GM21825 (cell line): ENCODE measurements around the gene APOBEC3G.
"Not testable (repeated sequence)": the region's sequence is repeated elsewhere in the genome, so short reads cannot be mapped to it uniquely, and the experiment has no call there.

Experiments
- ATAC-seq: cut with Tn5 transposase; IDR thresholded peaks from one replicate; pipeline ENCODE4 v1.9.1; 2021; ENCODE audit warnings: mild to moderate bottlenecking, moderate library complexity; ENCODE audit not compliant: unreplicated experiment

Gene APOBEC3G

DNA sequence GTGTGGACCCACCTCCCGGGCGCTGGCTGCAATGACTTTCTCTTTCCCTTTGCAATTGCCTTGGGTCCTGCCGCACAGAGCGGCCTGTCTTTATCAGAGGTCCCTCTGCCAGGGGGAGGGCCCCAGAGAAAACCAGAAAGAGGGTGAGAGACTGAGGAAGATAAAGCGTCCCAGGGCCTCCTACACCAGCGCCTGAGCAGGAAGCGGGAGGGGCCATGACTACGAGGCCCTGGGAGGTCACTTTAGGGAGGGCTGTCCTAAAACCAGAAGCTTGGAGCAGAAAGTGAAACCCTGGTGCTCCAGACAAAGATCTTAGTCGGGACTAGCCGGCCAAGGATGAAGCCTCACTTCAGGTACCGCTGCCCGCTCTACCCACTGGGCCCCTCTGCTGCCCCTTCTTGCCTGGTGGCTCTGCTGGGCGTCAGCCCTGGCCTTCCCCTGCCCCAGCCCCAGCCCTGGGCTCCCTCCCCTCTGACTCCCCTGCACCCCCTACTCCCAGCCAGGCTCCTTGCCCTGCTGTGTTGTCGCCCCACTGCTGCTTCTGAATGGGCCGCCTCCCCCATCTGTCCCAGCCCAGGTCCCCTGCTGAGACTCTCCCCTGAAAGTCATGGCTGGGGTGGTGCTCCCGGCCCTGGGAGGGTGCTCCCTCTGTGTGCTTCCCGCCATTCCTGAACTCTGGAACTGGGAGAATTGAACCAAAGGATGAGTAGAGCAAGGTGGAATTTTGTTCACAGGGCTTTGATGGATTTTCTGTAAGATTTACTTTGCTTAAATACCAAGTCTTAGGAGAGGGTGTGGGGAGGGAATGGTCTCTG lies at the start of gene APOBEC3G:
APOBEC3G (plus strand) TSS at position 250 of the 815 bp plus-strand sequence; CDS start at position 337, 87 bp downstream.
- peak; percentile 67 for ATAC-seq

DNA sequence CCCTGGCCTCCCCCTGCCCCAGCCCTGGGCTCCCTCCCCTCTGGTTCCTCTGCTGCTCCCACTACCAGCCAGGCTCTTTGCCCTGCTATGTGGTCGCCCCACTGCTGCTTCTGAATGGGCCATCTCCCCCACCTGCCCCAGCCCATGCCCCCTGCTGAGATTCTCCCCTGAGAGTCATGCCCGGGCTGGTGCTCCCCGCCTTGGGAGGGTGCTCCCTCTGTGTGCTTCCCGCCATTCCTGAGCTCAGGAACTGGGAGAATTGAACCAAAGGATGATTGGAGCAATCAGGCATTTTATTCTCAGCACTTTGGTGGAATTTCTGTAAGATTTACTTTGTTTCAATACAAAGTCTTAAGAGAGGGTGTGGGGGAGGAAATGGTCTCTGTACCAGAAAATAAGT lies 49.4 kb upstream of the APOBEC3G start:
- ATAC-seq, result no peak

DNA sequence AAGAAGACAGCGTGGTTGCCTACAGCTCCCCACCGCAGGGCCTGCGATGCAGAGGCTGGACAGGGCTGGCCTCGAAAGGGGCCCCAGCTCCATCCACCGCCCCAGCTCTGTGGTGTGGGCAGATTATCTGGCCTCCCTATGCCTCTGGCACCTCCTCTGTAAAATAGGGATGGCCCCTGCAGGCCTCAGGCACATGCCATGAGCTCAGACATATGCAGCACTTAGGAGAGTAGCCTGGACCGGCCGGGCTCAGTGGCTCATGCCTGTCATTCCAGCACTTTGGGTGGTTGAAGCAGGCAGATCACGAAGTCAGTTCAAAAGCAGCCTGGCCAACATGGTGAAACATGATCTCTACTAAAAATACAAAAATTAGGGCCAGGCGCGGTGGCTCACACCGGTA lies 48.8 kb upstream of the APOBEC3G start:
- no peak for ATAC-seq

DNA sequence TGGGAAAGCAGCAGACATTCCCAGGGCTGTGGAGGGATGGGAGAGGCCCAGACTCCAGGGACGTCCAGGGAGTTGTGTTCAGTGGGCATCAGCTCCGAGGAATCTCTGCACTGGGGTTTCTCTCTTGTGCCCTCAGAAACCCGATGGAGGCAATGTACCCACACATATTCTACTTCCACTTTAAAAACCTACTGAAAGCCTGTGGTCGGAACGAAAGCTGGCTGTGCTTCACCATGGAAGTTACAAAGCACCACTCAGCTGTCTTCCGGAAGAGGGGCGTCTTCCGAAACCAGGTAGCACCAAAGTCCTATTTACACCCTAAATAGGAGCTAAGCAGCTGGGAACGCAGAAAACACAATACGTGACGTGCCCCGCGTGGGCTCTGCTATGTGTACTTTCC lies 47.8 kb upstream of the APOBEC3G start:
- no peak for ATAC-seq

DNA sequence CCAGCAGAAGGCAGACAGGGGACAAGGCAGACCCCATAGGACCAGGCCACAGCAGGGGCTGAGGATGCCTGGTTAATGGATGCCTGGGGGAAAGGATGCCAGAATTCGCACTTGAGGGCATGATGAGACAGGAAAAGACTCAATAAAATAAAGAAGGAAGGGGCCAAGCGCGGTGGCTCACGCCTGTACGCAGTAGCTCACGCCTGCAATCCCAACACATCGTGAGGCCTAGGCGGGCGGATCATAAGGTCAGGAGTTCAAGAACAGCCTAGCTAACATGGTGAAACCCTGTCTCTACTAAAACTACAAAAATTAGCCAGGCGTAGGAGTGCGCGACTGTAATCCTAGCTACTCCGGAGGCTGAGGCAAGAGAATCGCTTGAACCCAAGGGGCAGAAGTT lies 46.4 kb upstream of the APOBEC3G start:
- no peak for ATAC-seq

DNA sequence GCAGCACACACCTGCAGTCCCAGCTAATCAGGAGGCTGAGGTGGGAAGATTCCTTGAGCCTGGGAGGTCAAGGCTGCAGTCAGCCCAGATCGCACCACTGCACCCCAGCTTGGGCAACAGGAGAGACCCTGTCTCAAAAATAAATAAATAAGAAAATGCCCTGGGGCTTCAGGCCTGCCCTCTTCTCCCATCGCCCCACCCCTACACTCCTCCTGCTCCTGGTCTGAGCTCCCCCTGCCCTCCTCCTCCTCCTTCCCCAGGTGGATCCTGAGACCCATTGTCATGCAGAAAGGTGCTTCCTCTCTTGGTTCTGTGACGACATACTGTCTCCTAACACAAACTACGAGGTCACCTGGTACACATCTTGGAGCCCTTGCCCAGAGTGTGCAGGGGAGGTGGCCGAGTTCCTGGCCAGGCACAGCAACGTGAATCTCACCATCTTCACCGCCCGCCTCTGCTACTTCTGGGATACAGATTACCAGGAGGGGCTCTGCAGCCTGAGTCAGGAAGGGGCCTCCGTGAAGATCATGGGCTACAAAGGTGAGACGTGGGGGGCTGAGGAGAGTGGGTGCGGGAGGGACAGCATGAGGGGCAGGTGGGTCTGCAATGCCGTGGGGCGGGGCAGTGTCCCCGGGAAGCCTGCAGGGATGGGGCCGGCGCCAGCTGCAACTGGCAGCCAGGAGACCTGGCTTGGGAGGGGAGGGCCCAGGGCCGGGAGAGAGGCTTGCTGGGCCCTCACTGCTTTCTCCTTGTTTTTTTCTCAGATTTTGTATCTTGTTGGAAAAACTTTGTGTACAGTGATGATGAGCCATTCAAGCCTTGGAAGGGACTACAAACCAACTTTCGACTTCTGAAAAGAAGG lies 45.4 kb upstream of the APOBEC3G start:
- ATAC-seq, result not testable (repeated sequence)

DNA sequence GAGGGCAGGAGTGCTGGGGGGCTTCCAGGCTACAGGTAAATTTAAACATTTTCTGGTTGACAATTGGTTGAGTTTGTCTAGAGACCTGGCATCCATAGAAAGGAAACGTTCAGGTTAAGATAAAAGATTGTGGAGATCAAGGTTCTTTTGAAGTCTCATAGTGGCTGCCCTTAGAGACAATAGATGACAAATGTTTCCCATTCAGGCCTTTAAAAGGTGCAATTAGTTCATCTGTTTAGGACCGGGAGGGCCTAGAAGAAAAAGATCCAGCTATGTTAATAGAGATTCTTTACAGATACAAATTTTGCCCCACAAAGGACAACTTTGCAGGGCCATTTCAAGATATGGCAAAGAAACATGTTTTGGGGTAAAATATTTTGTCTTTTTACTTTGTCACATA lies 40.0 kb upstream of the APOBEC3G start:
- not testable (repeated sequence) for ATAC-seq

DNA sequence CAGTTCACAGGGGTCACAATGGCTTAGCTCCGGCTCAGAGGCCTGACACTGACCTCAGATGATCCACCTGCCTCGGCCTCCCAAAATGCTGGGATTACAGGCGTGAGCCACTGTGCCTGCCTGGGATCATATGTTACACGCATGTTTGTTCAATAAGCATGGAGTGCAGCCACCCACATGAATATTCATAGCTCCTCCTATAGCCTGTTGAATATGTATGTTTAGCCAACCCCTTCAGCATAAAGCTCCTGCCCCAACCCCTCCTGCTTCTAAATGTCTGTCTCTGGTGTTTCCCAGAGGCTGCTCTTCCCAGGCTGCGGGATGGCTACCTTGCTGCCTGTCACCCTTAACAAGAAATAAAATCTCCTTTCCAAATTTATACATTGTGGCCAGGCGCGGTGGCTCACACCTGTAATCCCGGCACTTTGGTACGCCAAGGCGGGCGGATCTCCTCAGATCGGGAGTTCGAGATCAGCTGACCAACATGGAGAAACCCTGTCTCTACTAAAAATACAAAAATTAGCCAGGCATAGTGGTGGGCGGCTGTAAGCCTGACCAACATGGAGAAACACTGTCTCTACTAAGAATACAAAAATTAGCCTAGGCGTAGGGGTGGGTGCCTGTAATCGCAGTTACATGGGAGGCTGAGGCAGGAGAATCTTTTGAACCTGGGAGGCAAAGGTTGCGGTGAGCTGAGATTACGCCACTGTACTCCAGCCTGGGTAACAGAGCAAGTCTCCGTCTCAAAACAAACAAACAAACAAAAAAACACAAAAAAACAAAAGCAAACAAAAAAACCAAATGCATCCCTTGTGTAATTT lies 37.6 kb upstream of the APOBEC3G start:
- ATAC-seq, result no peak

DNA sequence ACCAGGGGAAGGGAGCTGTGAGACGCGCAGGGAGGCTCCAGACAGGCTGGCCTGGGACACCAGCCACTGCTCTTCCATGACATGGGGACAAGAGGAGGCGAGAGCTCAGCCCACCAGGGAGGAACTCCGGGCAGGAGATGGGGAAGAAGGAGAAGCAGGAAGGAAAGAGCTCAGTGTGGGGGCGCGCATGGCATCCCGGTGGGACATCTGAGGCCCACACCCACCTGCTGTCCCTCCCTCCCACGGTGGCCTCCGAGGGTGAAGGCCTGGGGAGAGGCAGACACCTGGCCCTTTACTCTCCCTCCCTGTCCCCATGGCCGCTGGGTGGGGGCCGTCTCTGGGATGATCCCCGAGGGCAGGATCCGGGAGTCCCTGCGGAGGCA lies 36.9 kb upstream of the APOBEC3G start:
- ATAC-seq, result not testable (repeated sequence)

DNA sequence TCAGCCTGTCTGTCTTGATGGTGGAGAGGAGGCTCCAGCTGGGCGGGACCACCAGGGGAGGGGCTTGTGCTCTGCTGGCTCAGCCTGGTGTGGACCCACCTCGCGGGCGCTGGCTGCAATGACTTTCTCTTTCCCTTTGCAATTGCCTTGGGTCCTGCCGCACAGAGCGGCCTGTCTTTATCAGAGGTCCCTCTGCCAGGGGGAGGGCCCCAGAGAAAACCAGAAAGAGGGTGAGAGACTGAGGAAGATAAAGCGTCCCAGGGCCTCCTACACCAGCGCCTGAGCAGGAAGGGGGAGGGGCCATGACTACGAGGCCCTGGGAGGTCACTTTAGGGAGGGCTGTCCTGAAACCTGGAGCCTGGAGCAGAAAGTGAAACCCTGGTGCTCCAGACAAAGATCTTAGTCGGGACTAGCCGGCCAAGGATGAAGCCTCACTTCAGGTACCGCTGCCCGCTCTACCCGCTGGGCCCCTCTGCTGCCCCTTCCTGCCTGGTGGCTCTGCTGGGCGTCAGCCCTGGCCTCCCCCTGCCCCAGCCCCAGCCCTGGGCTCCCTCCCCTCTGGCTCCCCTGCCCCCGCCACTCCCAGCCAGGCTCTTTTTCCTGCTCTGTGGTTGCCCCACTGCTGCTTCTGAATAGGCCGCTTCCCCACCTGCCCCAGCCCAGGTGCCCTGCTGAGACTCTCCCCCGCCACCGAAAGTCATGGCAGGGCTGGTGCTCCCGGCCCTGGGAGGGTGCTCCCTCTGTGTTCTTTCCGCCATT lies 36.4 kb upstream of the APOBEC3G start, which contains the start of gene APOBEC3F:
APOBEC3F (plus strand) TSS at position 327 of the 759 bp plus-strand sequence; CDS start at position 424, 97 bp downstream.
- peak; percentile 91 for ATAC-seq

DNA sequence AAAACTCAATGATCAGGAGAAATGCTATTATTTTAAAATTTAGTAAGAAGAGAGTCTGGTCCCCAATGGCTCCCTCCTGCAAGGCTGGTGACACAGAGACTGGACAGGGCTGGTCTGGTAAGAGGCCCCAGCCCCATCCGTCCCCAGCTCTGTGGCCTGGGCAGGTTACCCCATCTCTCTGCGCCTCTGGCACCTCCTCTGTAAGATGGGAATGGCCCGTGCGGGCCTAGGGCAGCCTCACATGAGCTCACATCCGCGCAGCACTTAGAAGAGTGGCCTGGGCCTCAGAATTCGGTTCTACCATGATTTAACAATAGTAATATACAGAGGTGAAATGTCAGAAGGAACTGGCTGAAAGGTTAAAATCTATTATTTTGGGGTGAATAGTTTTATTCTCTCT lies 35.2 kb upstream of the APOBEC3G start:
- no peak for ATAC-seq

DNA sequence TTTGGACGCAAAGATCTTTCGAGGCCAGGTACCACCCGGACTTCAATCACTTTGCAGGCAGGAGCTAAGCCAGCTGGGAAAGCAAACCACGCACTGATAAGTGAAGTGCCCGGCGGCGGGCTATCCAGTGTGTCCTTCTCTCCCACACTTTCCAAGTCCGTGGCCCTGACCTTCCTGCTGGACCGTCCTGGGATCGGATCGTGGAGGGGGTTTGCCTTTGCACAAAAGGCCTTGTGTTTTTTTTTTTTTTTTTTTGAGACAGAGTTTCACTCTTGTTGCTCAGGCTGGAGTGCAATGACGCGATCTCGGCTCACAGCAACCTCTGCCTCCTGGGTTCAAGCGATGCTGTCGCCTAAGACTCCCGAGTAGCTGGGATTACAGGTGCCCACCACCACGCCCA lies 34.0 kb upstream of the APOBEC3G start:
- not testable (repeated sequence) for ATAC-seq

DNA sequence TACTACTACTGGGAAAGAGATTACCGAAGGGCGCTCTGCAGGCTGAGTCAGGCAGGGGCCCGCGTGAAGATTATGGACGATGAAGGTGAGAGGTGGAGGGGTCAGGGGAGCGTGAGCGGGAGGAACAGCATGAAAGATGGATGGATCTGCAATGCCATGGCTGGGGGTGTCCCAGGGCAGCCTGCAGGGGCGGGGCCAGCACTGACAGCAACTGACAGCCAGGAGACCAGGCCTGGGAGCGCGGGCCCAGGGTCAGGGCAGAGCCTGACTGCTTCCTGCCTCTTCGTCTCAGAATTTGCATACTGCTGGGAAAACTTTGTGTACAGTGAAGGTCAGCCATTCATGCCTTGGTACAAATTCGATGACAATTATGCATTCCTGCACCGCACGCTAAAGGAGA lies 31.9 kb upstream of the APOBEC3G start:
- ATAC-seq, result not testable (repeated sequence)

DNA sequence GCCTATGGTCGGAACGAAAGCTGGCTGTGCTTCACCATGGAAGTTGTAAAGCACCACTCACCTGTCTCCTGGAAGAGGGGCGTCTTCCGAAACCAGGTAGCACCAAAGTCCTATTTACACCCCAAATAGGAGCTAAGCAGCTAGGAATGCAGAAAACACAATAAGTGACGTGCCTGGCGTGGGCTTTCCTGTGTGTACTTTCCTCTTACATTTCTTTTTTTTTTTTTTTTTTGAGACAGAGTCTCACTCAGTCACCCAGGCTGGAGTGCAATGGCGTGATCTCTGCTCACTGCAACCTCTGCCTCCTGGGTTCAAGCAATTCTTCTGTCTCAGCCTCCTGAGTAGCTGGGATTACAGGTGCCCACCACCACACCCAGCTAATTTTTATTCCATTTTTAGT lies 27.6 kb upstream of the APOBEC3G start:
- not testable (repeated sequence) for ATAC-seq

DNA sequence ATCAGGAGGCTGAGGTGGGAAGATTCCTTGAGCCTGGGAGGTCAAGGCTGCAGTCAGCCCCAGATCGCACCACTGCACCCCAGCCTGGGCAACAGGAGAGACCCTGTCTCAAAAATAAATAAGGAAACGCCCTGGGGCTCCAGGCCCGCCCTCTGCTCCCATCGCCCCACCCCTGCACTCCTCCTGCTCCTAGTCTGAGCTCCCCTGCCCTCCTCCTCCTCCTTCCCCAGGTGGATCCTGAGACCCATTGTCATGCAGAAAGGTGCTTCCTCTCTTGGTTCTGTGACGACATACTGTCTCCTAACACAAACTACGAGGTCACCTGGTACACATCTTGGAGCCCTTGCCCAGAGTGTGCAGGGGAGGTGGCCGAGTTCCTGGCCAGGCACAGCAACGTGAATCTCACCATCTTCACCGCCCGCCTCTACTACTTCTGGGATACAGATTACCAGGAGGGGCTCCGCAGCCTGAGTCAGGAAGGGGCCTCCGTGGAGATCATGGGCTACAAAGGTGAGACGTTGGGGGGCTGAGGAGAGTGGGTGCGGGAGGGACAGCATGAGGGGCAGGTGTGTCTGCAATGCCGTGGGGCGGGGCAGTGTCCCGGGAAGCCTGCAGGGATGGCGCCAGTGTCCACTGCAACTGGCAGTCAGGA lies 25.1 kb upstream of the APOBEC3G start:
- ATAC-seq, result not testable (repeated sequence)

DNA sequence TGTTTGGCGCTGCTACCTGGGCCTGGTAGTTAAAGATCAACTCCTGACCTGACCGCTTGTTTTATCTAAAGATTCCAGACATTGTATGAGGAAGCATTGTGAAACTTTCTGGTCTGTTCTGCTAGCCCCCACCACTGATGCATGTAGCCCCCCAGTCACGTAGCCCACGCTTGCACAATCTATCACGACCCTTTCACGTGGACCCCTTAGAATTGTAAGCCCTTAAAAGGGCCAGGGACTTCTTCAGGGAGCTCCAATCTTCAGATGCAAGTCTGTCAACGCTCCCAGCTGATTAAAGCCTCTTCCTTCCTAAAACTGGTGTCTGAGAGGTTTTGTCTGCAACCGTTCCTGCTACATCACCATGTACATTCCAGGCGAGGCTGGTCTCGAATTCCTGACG lies 21.4 kb upstream of the APOBEC3G start:
- ATAC-seq, result no peak

DNA sequence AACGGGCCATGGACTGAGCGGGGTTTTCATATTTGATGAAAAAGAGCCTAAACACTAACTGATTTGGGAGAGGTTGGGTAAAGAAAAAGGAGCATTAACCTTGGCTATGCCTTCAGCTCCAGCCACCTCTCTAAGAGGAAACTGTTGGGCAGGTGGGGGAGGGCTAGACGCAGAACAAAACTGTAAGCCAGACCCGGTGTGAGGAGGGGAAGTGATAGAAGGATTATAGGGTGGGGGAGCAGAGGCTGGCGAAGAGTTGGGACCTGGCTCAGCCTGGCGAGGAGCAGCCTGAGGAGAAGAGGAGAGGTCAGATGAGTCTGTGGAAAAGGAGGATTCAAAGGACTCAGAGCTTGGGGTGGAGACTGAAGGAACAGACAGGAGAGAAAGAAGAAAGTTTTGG lies 15.8 kb upstream of the APOBEC3G start:
- not testable (repeated sequence) for ATAC-seq

DNA sequence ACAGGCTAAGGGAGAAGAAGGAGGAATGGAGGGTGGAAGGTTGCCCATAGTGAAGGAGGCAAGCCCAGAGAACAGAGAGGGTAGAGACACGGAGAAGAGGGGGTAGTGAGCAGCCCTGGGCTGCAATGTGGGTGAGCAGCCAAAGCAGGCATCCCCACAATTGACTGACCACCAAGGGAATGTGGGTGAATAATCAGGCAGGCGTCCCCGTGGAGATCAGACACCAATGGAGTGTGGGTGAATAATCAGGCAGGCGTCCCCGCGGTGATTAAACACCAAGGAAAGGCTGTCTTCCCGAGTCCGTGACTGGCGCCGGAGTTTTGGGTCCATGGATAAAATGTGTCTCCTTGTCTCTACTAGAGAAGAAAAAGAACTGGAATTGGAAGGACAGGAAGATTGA lies 15.1 kb upstream of the APOBEC3G start:
- not testable (repeated sequence) for ATAC-seq

DNA sequence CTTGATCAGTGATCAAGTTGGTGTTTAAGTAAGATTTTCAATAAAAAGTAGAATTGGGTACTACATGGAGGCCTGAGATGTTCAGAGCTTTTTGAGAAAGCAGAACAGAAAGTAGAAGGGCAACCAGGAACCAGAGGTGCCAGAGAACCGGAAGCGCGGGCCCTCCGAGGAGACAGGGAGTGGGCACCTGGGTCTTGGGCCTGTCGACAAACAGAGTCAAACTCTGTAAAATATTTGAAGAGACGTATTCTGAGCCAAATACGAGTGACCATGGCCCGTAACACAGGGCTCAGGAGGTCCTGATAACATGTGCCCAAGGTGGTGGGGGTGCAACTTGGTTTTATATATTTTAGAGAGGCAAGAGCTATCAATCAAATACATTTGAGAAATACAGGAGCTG lies 13.2 kb upstream of the APOBEC3G start:
- ATAC-seq, result not testable (repeated sequence)
